Epithelial cell of prostate (primary cell): ENCODE data around the gene CKLF.
"Not testable (repeated sequence)": the region's sequence is repeated elsewhere in the genome, so short reads cannot be mapped to it uniquely, and the experiment has no call there.

Experiments
- DNase-seq: peaks from one replicate; pipeline ENCODE4 v3.0.0-alpha.2; 2011; ENCODE audit warnings: low read depth, low spot score
- H3K27ac ChIP-seq: fragments of 450-650 bp; 2 replicates; pipeline ENCODE4 v1.5.1; 2017; ENCODE audit warnings: mild to moderate bottlenecking

Gene CKLF

DNA sequence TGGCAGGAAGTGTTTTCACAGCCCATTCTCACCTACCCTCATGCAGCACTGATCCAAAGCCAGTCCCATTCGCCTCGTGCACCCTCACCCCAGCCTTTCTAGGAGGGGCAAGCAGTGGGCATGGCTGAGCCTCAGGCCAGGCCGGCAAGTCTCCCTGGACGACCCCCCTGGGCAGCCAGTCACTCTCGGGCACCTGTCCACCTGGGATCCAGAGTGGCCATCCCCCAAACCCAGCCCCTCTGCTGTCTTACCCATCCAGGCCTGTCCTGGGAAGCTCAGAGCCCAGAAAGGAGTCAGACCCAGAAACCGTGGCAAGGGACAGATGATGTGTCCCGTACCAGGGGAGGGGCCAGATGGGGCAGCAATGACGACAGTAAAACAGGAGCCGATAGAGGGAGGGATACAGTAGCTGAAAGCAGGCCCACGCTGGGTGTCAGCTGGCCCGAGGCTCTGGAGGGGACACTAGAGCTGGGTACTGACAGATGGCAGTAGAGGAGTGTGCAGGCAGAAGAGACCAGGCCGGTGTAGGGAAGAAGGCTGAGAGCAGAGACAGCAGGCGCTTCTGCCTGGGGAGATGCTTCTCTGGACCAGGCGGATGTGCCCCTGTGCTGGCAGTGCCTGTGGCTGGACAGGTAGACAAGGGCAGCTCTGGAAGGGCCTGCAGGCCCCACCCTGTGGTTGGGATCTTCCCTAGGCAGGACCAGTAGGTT, 57.9 kb downstream of the CKLF start:
- no peak overlapping the region for H3K27ac ChIP-seq

DNA sequence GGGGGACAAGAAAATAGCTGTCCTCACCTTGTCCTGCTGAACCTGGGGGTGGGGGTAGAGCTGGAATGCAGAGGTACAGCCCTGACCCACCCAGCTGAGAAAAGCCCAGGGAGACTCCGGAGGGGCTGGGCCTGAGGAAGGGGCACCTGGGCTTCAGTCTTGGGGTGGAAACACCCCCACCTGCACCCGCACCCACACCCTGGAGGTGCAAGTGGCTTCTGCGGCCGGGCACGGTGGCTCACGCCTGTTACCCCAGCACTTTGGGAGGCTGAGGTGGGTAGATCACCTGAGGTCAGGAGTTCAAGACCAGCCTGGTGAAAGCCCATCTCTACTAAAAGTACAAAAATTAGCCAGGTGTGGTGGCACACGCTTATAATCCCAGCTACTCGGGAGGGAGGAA, 59.5 kb downstream of the CKLF start:
- DNase-seq, H3K27ac ChIP-seq: not testable (repeated sequence)

More for the DNA sequence above, 57.9 kb downstream of the CKLF start:
- no peak for DNase-seq

DNA sequence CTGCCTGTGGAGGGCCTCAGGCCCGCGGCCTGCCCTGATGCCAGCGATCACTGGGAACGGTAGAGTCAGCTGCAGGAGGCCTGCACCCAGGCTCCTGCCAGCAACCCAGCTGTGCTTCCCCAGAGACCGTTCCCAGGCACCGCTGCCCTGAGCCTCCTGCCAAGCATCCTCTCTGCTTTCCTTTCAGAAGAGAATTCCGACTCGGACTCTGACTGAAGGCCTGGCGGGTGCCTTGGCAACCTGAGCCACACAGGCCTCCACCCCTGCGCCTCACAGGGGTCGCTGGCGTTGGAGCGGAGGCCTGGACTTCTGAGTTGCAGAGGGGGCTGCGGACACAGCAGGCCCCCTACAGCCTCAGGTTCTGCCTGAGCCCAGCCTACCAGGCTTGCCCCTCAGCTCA, 60.0 kb downstream of the CKLF start:
- no peak for DNase-seq
- no peak overlapping the region for H3K27ac ChIP-seq

DNA sequence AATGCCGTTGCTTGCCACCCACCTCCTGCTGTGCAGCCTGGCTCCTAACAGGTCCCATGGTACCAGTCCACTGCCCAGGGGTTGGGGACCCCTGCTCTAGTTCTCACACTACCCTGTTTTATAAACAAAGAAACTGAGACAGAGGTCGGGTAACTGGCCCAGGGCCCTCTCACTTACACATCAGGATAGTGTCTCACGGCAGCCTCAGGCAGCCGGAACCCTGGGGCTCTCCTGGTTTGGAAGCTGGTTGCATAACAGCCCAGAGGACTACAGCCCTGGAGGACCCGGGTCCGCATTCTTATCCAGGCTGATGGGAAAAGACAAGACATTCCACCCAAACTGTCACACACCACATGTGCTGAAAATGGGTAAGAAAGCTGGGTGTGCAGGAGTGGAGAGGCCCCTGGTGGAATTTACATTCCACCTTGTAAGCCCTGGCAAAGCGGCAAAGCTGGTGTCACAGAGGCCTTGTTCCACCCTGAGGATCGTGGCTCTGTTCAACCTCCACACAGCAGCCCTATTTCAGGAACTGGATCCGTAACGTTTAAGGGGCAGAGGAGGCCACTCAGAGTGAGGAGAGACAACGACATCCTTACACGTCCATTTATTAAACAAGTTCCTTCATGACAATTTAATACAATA, 61.9 kb downstream of the CKLF start:
- no peak overlapping the region for H3K27ac ChIP-seq
- no peak for DNase-seq
